Stimulated activated CD8-positive, alpha-beta memory T cell treated with anti-CD3 and anti-CD28 coated beads, Interleukin-2, amount 100 ng/mL, for 1 hour (primary cell): ENCODE data around the gene UBE3B.

Experiments
- DNase-seq, 2 donors: peaks; one replicate each; pipeline ENCODE4 v3.0.0-alpha.2; 2020; ENCODE audit warnings: low read depth in 2 of 2

Gene UBE3B

DNA sequence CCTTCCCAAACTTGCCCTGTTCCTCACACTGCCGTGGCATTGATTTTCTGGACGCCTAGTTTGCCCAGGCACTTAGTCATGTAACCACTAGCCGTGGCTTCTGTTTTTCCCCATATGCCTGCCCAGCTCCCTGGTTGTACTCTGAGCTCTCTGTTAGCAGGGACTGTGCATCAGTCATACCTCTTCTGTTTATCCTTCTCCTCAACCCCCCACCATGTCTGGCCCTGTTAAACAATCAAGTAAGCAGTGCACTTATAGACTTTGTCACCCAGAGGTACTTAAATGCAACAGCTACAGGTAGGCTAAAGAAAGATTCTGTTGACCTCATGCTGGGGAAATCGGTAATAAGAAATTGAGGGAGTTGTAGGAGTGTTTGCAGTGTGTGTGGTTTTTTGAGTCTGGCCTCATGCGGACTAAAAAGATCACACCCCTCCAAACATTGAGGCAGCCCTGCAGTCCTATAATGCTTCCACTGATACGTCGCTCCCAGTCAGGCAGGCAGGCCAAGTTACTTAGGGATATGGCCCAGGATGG lies 17.0 kb downstream of the UBE3B start:
- no peak for DNase-seq

DNA sequence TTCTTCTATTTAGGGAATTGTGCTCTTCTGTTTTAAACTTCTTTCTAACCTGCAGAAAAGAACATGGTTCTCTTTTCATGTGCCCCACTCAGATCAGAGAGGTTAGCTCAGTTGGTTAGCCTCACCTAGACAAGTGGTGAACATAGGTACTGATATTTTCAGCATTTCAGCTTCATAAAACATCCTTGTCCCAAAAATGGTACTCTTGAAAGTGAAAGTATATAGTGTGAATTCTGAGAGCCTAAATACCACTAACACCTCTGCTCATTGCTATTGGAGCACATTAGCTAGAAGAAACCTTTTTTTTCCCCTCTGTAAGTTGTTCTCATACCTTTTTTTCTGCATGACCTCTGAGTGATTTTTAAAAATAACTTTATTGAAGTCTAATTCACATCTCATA lies 17.6 kb downstream of the UBE3B start:
- no peak for DNase-seq

DNA sequence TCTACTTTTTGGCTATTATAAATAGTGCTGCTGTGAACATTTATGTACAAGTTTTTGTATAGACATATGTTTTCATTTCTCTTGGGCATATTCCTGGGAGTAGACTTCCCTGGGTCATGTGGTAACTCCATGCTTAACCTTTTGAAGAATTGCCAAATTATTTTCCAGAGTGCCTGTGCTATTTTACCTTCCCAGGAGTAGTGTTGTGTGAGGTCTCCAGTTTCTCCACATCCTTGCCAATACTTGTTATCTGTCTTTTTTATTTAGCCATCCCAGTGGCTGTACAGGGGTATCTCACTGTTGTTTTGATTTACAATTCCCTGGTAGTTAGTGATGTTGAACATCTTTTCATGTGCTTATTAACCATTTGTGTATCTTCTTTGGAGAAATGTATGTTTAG lies 18.9 kb downstream of the UBE3B start:
- DNase-seq: no peak

DNA sequence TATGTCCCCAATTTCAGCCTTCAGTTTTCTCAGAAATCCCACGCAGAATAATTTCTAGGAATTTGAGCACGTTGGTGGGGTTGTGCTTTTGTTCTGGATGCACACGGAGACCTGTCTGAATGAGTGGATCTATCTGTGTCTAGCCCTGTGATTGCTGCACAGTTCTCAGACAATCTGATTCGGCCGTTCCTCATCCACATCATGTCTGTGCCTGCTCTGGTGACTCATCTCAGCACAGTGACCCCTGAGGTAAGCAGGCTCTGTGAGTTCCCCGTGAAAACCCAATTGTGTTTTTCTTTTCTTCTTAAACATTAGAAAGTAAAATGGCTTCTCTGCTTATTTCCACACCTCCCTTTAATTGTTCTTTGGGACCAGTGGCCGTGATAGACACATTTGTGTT lies 20.2 kb downstream of the UBE3B start:
- DNase-seq: no peak

DNA sequence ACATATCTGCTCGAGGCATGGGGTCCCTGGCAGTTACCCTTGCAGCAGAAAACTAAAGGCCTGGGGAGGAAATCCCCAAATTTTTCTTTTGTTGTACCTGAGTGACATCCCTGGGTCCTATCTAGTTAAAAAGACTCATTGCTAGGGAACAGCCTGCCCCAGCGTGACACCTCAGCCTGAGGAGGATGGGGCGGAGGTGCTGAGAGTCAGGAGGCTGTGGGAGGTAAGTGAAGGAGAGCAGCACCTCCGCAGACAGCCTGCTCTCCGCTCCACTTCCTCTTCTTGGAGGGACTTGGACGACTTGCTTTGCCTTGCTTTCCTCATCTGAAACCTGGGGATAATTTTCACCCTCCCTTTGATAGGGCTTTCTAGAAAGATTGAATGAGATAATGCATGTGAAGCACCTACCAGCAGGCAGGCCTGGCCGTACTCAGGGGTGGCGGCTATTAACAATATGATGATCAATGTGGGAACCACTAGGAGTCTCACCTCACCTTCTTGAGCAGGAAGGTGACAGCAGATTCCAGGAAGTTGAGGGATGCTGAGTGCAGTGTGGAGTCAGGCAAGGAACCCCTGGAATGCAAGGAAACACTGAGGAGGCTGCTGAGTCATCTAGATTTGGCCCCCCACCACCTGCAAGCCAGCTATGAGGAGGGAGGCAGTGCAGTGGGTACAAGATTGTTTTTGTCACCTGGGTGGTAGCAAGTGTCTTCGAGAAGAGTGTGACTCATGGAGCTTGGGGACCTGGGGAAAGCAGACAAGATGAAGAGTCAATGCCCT lies 23.2 kb downstream of the UBE3B start:
- DNase-seq: no peak

DNA sequence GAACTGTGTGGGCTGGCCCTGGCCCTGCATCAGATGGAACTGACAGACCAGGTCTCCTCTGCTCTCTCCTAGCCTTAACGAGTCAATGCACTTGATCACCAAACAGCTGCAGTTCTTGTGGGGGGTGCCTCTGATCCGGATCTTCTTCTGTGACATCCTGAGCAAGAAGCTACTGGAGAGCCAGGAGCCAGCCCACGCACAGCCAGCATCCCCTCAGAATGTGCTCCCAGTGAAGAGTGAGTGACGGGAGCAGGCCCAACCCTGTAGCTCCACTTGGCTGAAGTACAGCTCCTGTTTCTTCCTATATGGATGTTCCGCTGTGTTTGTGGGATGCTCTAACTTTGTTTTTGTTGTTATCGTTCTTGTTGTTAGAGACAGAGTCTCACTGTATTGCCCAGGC lies 23.9 kb downstream of the UBE3B start:
- DNase-seq: no peak

DNA sequence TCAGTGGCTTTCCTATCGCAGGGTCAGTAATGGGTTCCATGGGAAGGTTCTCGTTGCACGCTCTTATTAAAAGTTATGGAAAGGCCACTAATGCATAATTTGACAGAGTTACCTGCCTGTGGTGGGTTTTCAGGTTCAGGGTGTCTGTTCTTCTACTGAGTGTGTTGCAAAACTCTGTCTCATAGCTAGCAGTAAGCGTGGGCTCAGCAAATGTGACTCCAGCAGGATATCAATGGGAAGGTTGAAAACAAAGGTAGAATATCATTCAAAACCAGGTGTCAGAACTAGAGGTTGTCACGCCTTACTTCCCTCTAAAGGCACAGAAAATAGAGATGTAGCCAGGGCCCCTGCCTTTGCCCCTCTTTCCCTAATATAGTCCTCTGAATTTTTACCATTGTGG lies 24.9 kb downstream of the UBE3B start:
- DNase-seq: no peak

DNA sequence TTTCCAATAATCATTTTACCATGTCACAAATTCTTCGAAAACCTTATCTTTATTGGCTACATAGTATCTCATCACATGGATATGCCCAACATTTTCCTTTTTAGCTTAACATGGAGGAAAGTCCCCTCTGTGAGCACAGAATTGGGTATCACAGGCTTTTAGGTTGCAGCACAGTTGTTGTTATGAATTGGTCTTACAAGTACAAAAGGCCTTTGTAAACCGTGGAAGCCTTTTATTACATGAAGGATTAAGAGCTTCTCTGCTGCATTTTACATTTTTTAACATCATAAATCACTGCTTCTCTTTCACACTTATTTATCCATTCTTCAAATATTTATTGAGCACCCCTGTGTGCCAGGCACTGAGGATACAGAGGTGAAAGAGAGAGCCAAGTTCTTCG lies 26.2 kb downstream of the UBE3B start:
- DNase-seq: no peak

DNA sequence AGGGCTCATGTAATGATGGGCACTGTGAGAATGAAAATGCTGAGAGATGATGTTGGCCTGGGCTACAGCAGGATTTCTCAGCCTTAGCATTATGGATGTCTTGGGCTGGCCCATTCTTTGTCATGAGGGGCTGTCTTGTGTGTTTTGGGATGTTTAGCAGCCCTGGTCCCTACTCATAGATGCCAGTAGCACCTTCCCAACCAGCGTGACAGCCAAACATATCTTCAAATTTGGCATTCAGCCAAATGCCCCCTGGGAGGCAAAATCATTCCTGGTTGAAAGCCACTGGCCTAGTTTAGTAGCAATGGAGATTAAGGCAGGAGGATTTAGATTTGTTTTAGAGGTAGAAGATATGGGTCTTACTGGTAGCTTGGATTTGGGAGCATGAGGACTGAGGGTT lies 26.6 kb downstream of the UBE3B start:
- DNase-seq: no peak

DNA sequence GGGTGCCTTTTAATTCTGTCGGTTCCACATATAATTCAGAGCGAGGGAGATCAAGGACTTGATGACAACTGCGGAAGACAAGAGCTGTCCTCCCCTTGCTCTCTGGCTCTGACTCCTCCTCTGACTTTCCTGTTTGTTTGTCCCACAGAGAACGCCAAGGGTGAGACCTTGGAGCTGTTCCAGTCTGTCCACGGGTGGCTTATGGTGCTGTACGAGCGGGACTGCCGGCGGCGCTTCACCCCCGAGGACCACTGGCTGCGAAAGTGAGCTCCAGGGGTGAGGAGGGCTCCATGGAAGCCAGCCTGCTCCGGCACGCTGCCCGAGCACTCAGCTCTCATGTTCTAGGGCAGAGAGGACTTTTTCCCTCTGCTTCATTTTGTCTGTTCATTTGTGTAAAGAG lies 32.8 kb downstream of the UBE3B start:
- no peak for DNase-seq

DNA sequence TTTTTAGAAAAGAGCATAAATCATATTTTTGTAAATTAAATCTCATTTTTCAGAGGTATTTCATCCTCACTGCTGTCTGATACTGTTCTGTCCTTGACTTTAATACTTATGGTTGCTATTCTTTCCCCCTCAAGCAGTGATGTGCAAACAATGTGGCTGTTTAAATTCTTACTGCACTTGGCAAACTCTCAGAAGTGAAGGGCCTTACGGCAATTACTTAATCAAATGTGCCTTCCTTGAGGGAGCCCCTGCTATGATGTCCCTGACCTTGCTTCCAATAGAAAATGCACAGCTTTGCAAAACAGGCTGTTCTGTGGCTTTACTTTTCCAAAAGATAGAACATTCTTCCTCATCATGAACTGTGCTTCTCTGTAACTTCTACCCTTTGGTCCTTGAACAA lies 35.2 kb downstream of the UBE3B start:
- DNase-seq: no peak

DNA sequence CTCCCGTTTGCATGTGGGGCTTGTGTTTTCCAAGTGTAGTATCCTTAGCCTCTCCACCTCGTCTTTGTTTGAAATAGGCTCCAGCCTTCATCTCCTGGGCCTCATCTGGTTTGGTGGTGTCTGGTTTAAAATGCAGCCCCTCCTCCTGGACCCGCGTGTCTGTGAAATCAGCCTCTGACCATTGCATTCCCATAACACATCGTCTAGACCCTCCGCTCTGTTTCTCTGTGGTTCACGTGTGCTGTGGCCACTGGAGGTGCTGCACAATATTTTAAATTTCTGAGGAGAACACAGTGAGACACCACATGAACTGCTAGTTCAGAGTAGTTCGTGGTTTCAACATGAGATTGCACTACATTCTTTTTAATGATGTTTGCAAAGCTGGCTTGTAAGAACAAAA lies 35.6 kb downstream of the UBE3B start:
- no peak for DNase-seq

DNA sequence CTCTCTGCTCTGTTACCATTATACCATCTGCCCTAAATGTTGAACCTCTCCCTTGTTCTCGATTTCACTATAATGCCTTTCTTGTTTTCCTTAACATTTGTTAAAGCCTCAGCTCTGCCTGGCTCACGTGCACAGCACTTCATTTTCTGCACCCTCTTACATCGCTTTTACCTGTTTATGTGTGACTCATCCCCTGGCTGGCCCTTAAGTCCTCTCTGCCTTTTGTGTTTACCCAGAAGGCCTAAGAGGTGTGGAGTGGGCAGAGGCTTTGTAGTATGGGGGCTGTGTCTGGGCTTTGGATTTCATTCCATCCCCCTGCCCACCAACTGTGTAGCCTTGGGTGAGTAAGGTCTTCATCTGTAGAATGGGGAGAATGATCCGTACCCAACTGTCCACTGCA lies 36.5 kb downstream of the UBE3B start:
- no peak for DNase-seq

DNA sequence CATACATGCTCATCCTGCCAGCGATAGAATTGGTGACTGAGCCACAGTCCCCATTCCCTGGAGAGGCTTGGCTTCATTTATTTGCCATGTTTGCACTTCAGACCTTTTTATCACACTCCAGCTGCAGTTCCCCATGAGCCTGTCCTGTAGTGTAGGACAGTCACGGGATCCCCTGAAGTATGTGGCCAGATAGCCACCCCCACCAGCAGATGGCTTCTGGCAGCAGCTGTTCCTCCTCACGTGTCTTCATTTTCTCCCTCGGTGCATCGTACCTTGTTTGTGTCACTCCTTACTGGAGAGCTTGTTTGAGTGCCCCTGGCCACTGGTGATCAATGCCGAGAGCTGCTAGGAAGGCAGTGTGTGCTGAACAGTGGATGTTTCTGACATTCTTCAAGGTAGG lies 40.2 kb downstream of the UBE3B start:
- DNase-seq: no peak

DNA sequence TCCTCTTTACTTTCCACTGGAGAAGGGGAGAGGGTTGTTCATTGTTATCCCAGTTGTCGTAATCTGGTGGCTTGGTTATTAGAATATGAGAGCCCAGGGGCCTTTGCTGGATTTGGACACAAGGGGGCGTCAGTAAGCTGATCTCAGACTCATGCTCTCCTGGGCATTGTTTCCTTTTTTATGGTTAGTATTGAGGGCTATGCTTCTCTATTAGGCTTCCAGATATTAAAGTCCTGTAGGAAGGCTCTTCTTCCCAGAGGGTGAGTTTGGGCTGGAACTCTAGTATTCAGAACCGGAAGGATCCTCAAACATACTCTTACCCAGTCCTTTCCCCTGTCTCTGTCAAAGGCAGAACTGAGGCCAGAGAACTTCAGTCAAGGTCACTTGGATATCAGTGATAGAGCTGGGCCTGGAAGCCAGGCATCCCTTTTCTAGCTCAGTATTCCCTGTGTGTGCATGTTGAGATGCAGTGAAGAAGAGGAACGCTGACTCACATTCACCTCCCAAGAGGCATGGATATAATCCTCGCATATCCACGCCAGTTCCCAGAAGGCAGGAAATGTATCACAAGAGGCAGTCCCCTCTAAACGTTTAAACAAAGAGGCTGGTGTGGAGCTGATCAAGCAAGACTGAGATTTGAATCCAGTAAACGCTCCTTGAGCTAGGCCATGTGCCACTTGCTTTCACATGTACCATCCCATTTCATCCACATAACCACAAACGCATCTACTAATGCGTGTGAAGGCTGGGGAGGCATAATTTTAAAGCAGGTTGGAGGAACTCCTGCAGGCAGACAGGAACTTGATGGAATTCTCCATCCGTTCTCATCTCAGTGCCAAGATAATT lies 41.6 kb downstream of the UBE3B start:
- peak; percentile 14 to 36 for DNase-seq

DNA sequence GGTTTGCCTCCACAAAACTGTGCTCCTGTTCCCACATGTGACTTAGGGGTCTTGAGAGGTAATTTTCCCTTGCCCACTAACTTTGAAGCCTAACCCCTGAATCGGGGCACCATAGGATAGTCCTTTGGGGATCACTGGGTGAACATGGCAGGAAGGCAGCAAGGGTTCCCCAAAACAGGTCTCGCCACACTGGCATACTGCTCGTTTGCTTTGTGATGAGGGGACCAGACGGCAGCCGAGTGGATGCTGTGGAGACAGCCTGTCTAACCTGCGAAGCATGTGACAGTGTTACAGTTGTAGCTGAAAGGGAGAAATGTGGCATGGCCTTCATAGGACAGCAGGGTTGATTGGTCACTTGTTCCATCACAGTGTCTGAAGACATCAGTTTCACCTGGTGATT lies 42.4 kb downstream of the UBE3B start:
- no peak for DNase-seq

DNA sequence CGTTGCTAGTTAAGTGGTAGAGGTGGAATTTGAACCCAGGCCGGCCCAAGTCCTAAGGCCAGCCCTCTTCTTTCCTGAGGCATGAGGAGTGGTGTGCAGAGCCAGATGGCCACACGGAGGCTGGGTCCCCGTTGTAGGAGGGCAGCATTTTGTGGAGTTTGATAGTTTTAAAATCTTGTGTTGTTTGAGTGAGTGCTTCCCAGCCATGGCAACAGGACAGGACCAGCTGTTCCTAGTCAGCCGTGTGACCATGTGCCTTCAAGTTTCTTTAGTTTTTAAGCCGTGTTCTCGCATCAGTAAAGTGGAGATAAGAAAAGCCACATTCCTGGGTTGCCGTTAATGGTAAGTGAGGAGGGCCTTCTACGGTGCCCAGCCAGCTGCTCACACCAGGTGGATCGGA lies 44.4 kb downstream of the UBE3B start:
- no peak for DNase-seq

DNA sequence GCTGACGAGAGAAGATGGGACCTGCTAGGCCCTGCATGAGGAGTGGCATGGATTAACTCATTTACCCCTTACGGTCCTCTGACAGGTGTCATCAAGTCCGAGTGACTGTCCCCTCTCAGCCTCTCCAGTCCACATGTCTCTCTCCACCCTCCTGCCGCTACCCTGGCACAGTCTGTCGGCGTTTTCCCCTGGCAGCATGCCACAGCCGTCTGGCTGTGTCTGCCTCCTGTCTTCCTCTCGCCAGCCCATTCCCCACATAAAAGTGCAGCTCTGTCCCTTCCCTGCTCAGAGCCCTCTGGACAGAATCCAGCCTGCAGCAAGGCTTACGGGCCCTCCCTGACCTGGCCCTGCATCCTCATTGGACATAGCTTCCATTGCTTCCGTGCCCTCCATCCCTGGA lies 45.6 kb downstream of the UBE3B start:
- no peak for DNase-seq

DNA sequence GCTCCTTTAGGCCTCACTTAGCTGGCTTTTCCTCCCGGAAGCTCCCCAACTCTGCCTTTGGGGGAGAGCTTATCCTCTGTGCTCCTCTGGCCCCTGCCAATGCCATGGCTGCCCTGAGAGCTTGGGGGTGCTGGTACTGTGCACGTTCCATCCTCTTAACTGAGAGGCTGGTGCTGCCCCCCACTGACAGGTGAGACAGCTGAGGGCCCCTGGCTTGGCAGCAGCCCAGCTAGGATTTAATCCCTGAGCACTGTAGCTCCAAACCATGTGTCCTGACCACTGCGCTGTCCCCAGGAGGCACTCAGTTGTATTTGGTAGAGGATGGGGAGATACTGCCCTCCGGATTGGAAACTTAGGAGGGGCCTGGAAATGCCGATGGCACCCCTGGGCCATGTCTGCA lies 46.1 kb downstream of the UBE3B start:
- no peak for DNase-seq

DNA sequence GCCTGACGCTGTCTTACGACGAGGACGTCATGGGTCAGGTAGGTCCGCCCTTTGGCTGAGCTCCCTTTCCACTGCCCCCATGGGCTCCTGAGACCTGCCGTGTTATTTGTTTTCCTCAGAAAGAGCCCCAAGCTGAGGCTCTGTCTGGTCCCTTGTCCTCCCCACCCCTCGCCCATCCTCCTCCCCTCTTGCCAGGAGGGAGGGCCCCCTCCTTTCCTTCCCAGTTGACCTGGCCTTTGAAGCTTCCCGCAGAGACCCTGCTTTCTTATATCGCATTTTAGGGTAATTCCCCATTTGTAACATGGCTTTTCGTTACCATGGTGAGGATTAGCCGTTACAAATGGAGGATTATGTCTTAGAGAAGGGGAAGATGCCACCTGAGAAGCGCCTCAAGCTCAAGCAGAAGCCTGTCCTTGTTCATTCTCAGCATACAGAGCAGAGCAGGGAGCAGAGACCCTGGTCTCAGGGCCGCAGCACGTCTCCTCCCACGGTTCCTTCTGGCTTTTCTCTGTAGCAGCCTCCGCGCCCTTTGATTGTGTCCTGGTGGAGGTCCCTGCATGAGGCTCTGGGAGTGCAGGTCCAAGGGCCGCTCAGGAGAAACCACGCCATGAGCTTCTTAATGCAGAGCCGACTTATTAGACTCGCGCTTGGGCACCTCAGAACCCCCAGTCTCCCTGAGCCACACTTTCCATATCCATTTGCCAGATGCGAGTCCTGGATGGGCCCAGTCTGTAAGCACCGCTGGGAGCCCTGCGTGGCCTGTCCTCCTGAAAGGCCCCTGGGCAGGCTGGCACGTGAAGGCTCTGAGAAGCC lies 47.2 kb downstream of the UBE3B start:
- DNase-seq: no peak

DNA sequence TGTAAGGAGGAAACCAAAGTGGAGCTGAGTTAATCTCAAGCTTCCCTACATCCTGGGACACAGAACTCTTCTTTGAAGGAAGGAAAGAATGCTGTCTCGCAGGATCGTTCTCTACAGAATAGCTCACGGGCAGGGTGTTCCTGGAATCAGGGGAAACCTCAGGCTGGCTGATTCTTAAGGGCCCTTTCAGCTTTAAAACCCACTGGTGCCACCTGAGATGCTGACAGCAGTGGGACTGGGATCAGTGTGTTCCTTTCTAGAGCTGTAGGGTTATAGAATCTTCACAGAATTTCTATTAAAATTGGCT lies 47.8 kb downstream of the UBE3B start:
- DNase-seq: no peak

DNA sequence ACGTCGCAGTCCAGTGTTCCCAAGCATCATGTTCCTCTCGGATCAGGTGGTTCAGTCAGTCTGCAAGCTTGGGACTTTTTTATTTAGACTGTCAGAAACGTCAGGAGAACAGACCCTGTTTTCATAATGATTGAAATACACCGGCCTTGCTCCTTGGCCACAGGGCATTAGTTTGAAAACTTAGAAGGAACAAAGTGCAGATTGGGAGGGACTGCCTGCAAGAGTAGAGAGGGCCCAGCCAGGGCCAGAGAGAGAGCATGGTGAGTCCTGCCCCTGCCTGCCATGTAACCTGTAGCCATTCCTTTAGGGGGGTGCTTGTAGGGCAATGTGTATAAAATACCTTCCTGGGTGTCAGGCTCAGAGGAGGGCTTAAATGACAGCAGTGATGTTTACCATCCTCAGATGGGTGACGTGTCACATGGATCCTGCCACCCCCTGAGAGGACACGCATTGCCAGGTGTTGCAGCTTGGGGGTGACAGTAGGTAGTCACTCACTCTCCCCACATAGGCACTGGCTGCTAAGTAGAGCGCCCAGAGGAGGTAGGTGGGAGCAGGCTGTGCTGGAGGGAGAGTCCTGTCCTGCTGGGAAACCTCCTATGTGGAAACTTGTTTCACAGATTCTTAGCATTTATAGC lies 50.2 kb downstream of the UBE3B start:
- DNase-seq: no peak
